ENCODE data around the gene IGFBPL1.
"Not testable (repeated sequence)": the region's sequence is repeated elsewhere in the genome, so short reads cannot be mapped to it uniquely, and the experiment has no call there.

IGFBPL1 gene

DNA sequence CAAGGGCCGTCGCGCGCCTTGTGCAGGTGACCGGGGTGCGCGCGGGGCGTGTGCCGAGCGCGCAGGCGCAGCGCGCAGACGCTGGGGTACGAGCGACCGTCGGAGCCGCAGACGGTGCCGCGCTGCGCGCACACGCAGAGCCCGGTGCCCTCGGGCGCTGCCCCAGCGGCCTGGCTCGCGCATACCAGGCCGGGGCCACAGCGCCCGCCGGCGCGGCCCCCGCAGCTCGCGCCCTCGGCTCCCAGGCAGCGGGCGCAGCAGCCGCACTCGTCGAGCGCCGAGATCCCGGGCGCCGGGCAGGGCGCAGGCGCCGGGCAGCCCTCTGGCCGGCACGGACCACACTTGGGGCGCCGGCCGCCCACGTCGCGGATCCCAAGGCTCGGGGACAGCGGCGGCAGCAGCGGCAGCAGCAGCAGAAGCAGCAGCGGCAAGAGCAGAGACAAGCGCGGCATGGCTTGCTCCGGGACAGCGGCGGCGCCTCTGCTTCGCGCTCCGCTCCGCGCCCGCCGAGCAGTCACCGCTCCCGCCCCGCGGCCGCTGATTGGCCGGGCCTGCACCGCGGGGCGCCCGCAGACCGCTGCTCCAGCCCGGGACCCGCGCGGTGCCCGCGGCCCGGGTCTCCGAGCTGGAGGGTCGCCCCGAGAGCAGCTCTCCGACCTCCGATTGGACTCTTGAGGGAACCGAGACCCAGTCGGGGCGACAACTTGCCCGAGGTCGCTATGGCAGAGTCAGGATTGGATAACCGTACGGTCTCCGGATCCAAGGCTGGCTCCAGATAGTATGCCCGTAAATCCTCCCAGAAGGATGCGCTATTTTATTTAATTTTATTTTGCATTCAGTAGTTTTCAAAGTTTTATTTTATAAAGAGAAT, at the start of gene IGFBPL1:
Gene IGFBPL1 (minus strand): TSS at position 482 of the 871 bp plus-strand sequence. CDS start 30 bp downstream, at position 452.
- Mint-ChIP-seq H3K36me3 (no peaks in the 10 kb centered on the region), H3K4me3 (peak within 1 kb of the TSS; percentile 50), H3K4me1 (ENCODE audit: low read depth) (peaks cover 6% of the 10 kb centered on the region), H3K27me3 (peaks cover 26% of the 10 kb centered on the region), H3K27ac (no peak within 1 kb of the TSS), H3K9me3 (ENCODE audit: low read depth) (no peaks in the 10 kb centered on the region)

- H3K4me1 Mint-ChIP-seq (ENCODE audit: low read depth); H3K36me3 Mint-ChIP-seq; H3K27me3 Mint-ChIP-seq; H3K4me3 Mint-ChIP-seq; H3K9me3 Mint-ChIP-seq (ENCODE audit: low read depth); H3K27ac Mint-ChIP-seq: not testable (repeated sequence)
These were observed 48.5 kb upstream of the IGFBPL1 start for GRCh38 chr9:38472583-38473249.

- H3K27ac Mint-ChIP-seq: no peak overlapping the region
These were observed 43.1 kb upstream of the IGFBPL1 start for GRCh38 chr9:38467404-38467803.

DNA sequence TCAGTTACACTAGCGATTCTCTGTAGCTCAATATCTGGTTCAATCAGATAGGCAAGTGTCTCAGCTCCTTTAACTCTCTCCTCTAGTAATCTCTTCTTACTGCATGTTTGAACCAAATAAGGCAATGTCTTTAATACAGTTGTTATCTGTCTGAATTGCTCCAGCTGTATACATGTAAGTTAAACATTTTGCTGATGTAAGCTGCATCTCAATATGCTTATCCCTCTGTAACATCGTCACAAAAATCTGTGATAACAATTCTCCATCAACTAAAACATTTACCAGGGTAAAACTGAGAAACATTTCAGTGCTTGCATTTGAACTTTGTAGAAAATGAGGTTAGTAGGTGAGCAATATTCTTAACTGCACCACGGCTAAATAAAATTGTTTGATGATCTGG, 29.6 kb upstream of the IGFBPL1 start:
- Mint-ChIP-seq H3K4me3 (no peak overlapping the region), H3K4me1 (ENCODE audit: low read depth) (no peaks in the 10 kb centered on the region), H3K9me3 (ENCODE audit: low read depth) (peaks cover 14% of the 10 kb centered on the region), H3K36me3 (peaks cover 11% of the 10 kb centered on the region), H3K27ac (no peak overlapping the region), H3K27me3 (peaks cover 9% of the 10 kb centered on the region)

More at GRCh38 chr9:38467404-38467803, 43.1 kb upstream of the IGFBPL1 start:
- peaks cover 7% of the 10 kb centered on the region for H3K36me3 Mint-ChIP-seq
- H3K27me3 Mint-ChIP-seq: peaks cover 7% of the 10 kb centered on the region
- H3K9me3 Mint-ChIP-seq (ENCODE audit: low read depth): peaks cover 5% of the 10 kb centered on the region
- H3K4me1 Mint-ChIP-seq (ENCODE audit: low read depth): peaks cover 2% of the 10 kb centered on the region
- H3K4me3 Mint-ChIP-seq: no peak overlapping the region

GRCh38 chr9:38451162-38451561, 26.9 kb upstream of the IGFBPL1 start:
- peaks cover 11% of the 10 kb centered on the region for H3K27me3 Mint-ChIP-seq
- no peaks in the 10 kb centered on the region for H3K4me1 Mint-ChIP-seq (ENCODE audit: low read depth)
- H3K36me3 Mint-ChIP-seq: peaks cover 11% of the 10 kb centered on the region
- H3K4me3 Mint-ChIP-seq: no peak overlapping the region
- peaks cover 14% of the 10 kb centered on the region for H3K9me3 Mint-ChIP-seq (ENCODE audit: low read depth)
- H3K27ac Mint-ChIP-seq: no peak overlapping the region

GRCh38 chr9:38447703-38448102, 23.4 kb upstream of the IGFBPL1 start:
- Mint-ChIP-seq H3K27ac (no peak overlapping the region), H3K4me3 (no peak overlapping the region), H3K9me3 (ENCODE audit: low read depth) (peaks cover 11% of the 10 kb centered on the region), H3K4me1 (ENCODE audit: low read depth) (peaks cover 2% of the 10 kb centered on the region), H3K36me3 (peaks cover 8% of the 10 kb centered on the region), H3K27me3 (peaks cover 5% of the 10 kb centered on the region)

GRCh38 chr9:38445154-38446043, 21.1 kb upstream of the IGFBPL1 start:
- H3K27ac Mint-ChIP-seq: no peak overlapping the region
- no peaks in the 10 kb centered on the region for H3K36me3 Mint-ChIP-seq
- H3K9me3 Mint-ChIP-seq (ENCODE audit: low read depth): no peaks in the 10 kb centered on the region
- no peak overlapping the region for H3K4me3 Mint-ChIP-seq
- peaks cover 2% of the 10 kb centered on the region for H3K4me1 Mint-ChIP-seq (ENCODE audit: low read depth)
- H3K27me3 Mint-ChIP-seq: peaks cover 6% of the 10 kb centered on the region

GRCh38 chr9:38443597-38443996, 19.3 kb upstream of the IGFBPL1 start:
- Mint-ChIP-seq H3K27me3 (peaks cover 7% of the 10 kb centered on the region), H3K36me3 (no peaks in the 10 kb centered on the region), H3K9me3 (ENCODE audit: low read depth) (no peaks in the 10 kb centered on the region), H3K4me1 (ENCODE audit: low read depth) (peaks cover 2% of the 10 kb centered on the region), H3K27ac (no peak overlapping the region), H3K4me3 (no peak overlapping the region)

DNA sequence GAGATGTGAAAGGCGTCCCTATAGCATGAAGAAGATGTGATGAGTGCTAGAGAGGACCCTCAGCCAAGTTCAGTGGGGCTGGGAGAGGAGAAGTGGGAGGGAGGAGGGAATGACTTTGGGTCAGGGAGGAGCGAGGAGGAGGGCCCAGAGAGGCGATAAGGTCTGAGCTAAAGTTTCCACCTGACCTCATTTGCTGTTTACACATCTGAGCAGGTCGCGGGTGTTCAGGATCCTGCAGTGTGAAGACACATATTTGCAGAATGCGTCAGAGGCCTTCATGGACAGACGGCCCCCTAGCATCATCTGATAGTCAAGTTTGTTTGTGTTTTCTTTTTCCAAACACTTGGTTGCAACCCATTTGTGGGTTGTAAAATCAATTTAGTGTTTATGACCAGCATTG, 18.9 kb upstream of the IGFBPL1 start:
- H3K9me3 Mint-ChIP-seq (ENCODE audit: low read depth): no peaks in the 10 kb centered on the region
- no peak overlapping the region for H3K4me3 Mint-ChIP-seq
- H3K27ac Mint-ChIP-seq: no peak overlapping the region
- no peaks in the 10 kb centered on the region for H3K36me3 Mint-ChIP-seq
- H3K27me3 Mint-ChIP-seq: peaks cover 4% of the 10 kb centered on the region
- peaks cover 2% of the 10 kb centered on the region for H3K4me1 Mint-ChIP-seq (ENCODE audit: low read depth)

GRCh38 chr9:38442473-38443096, 18.3 kb upstream of the IGFBPL1 start:
- H3K36me3 Mint-ChIP-seq: no peaks in the 10 kb centered on the region
- no peak overlapping the region for H3K4me3 Mint-ChIP-seq
- no peaks in the 10 kb centered on the region for H3K9me3 Mint-ChIP-seq (ENCODE audit: low read depth)
- H3K27me3 Mint-ChIP-seq: peaks cover 4% of the 10 kb centered on the region
- no peak overlapping the region for H3K27ac Mint-ChIP-seq
- H3K4me1 Mint-ChIP-seq (ENCODE audit: low read depth): peaks cover 2% of the 10 kb centered on the region

DNA sequence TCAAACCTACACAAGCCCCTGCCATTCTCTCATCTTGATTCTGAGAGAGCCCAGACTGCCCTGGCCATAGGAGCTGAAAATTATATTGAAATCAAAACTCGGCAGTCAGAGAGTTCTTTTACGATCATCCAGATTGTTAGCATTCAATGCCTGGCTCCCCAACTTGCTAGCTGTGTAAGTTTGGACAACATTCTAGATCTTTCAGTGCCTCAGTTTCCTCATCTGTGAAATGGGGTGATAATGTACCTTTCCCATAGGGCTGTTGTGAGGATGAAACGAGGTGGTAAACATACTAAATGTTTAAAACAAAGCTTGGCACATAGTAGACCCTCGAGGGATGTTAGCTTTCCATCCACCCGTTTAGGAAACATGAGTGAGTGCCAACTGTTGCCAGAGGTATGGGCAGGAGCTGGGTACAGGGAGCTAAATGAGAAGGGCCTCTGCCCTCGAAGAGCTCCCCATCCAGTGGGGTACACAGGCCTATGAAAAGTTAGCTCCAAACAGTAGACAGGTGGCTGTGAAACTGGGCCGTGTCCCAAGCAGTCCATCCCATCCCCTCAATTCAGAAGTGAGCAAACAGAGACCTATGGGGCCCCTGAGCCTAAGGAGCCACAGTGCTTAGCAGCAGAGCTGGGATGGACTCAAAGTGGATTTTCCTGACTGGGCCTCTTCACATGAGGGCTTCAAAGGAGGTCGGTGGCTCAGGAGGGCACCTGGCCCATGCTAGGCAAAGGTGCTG, 17.3 kb upstream of the IGFBPL1 start:
- H3K27ac Mint-ChIP-seq: no peak overlapping the region
- peaks cover 4% of the 10 kb centered on the region for H3K27me3 Mint-ChIP-seq
- peaks cover 2% of the 10 kb centered on the region for H3K4me1 Mint-ChIP-seq (ENCODE audit: low read depth)
- no peaks in the 10 kb centered on the region for H3K9me3 Mint-ChIP-seq (ENCODE audit: low read depth)
- H3K4me3 Mint-ChIP-seq: no peak overlapping the region
- no peaks in the 10 kb centered on the region for H3K36me3 Mint-ChIP-seq

- Mint-ChIP-seq H3K27ac (no peak overlapping the region), H3K27me3 (peaks cover 4% of the 10 kb centered on the region)
These were observed 16.3 kb upstream of the IGFBPL1 start for GRCh38 chr9:38440516-38440915.

GRCh38 chr9:38439916-38440301, 15.7 kb upstream of the IGFBPL1 start:
- H3K4me1 Mint-ChIP-seq (ENCODE audit: low read depth): no peaks in the 10 kb centered on the region
- H3K9me3 Mint-ChIP-seq (ENCODE audit: low read depth): no peaks in the 10 kb centered on the region
- H3K36me3 Mint-ChIP-seq: no peaks in the 10 kb centered on the region
- no peak overlapping the region for H3K27ac Mint-ChIP-seq
- peaks cover 4% of the 10 kb centered on the region for H3K27me3 Mint-ChIP-seq
- H3K4me3 Mint-ChIP-seq: no peak overlapping the region

More at GRCh38 chr9:38440516-38440915, 16.3 kb upstream of the IGFBPL1 start:
- Mint-ChIP-seq H3K36me3 (no peaks in the 10 kb centered on the region), H3K4me1 (ENCODE audit: low read depth) (peaks cover under 1% of the 10 kb centered on the region), H3K4me3 (no peak overlapping the region), H3K9me3 (ENCODE audit: low read depth) (no peaks in the 10 kb centered on the region)
